HCT116 (cell line): Measurements from ENCODE around the gene PON3. TPM values are rescaled to one million over a fixed set of nuclear protein-coding genes. Genes with fewer than 3 reads are reported as not detected.

Experiments
- ATAC-seq: fragments of 200-7000 bp; cut with Tn5 transposase; 2 replicates; pipeline ENCODE4 v1.9.1; 2020; ENCODE audit warnings: mild to moderate bottlenecking, moderate library complexity
- BruUV-seq: library from RNA; stranded (reverse); fragments of 400-500 nt; replicated peaks from 2 replicates; lab custom pipeline; 2021; lab: Mats Ljungman, UMichigan
- CTCF ChIA-PET: fragments of 300-600 bp; sonication (Branson Sonifier 250); formaldehyde crosslinking; loops from one replicate; lab custom pipeline; 2021; ENCODE audit warnings: antibody characterized with exemption; lab: Charles Lee
- POLR2A ChIA-PET: fragments of 300-600, 350-600 bp; sonication (Branson Sonifier 250); formaldehyde crosslinking; loops from one replicate; lab custom pipeline; 2021; ENCODE audit warnings: antibody characterized with exemption; lab: Charles Lee
- RAD21 ChIA-PET, 2 experiments: fragments of 300-600 bp; sonication (Branson Sonifier 250); formaldehyde crosslinking; loops; one replicate each; lab custom pipeline; 2023; ENCODE audit warnings: low total read pairs in 2 of 2; ENCODE audit not compliant: uncharacterized antibody in 2 of 2, unreplicated experiment in 2 of 2, low non-redundant PET in 1 of 2; lab: Charles Lee
- DNase-seq: peaks from one replicate; pipeline ENCODE4 v3.0.0-alpha.2; 2010; ENCODE audit warnings: low read depth, low spot score
- H2AFZ ChIP-seq: fragments of 200-600 bp; shearing (Covaris generic), sonication (generic); 2 replicates; pipeline ENCODE4 v1.6.1; 2017; ENCODE audit warnings: low read depth, mixed run types, mixed read lengths, antibody characterized with exemption, low read length; ENCODE audit not compliant: poor library complexity, severe bottlenecking
- H3K27ac ChIP-seq: 2 replicates; pipeline ENCODE4 v1.5.1; 2012; ENCODE audit warnings: low read depth, low read length
- H3K27me3 ChIP-seq: fragments of 200-600 bp; sonication (generic); 2 replicates; pipeline ENCODE4 v1.6.1; 2016; ENCODE audit warnings: mixed run types, low read length, mixed read lengths; ENCODE audit not compliant: insufficient read depth
- H3K36me3 ChIP-seq, 2 experiments: fragments of 200-500 bp in 1 of 2; fragments of 200-600 bp in 1 of 2; sonication (Bioruptor generic) in 1 of 2; sonication (generic) in 1 of 2; 2 replicates each; pipeline versions ENCODE4 v1.5.1 to v1.6.1; 2014 to 2016; ENCODE audit warnings: low read length in 2 of 2, inconsistent platforms in 1 of 2, mixed read lengths in 1 of 2, mixed run types in 1 of 2; ENCODE audit not compliant: insufficient read depth in 2 of 2, control insufficient read depth in 1 of 2
- H3K4me1 ChIP-seq, 2 experiments: fragments of 200-600 bp in 1 of 2; sonication (generic) in 1 of 2; 2 replicates each; pipeline versions ENCODE4 v1.5.1 to v1.6.1; 2012 to 2017; ENCODE audit warnings: low read length in 2 of 2, inconsistent platforms in 1 of 2, mild to moderate bottlenecking in 1 of 2, mixed read lengths in 1 of 2, mixed run types in 1 of 2, moderate library complexity in 1 of 2; ENCODE audit not compliant: insufficient read depth in 2 of 2, control insufficient read depth in 1 of 2
- H3K4me2 ChIP-seq: fragments of 200-600 bp; sonication (generic); 2 replicates; pipeline ENCODE4 v1.6.1; 2017; ENCODE audit warnings: mixed run types, low read length, mixed read lengths
- H3K4me3 ChIP-seq, 2 experiments: fragments of 200-600 bp in 1 of 2; sonication (generic) in 1 of 2; replicated peaks in 1 of 2; 2 replicates each; pipeline ENCODE4 v1.5.1; 2011 to 2016; ENCODE audit warnings: low read length in 2 of 2, control low read depth in 1 of 2, low read depth in 1 of 2, mild to moderate bottlenecking in 1 of 2, mixed read lengths in 1 of 2, mixed run types in 1 of 2
- H3K79me2 ChIP-seq: fragments of 200-600 bp; sonication (generic); 2 replicates; pipeline ENCODE4 v1.6.1; 2017; ENCODE audit warnings: mild to moderate bottlenecking, mixed run types, low read length, moderate library complexity, mixed read lengths; ENCODE audit not compliant: insufficient read depth
- H3K9ac ChIP-seq: fragments of 200-600 bp; sonication (generic); 2 replicates; pipeline ENCODE4 v1.6.1; 2016; ENCODE audit warnings: low read length, mixed read lengths
- H3K9me2 ChIP-seq: fragments of 200-600 bp; sonication (generic), shearing (Covaris generic); 2 replicates; pipeline ENCODE4 v1.6.1; 2017; ENCODE audit warnings: mixed run types, mild to moderate bottlenecking, moderate library complexity; ENCODE audit not compliant: insufficient read depth
- H3K9me3 ChIP-seq, 2 experiments: fragments of 200-500 bp in 1 of 2; fragments of 200-600 bp in 1 of 2; sonication (Bioruptor generic) in 1 of 2; sonication (generic) in 1 of 2; 2 replicates each; pipeline ENCODE4 v1.6.1; 2014 to 2017; ENCODE audit warnings: low read length in 2 of 2, mixed read lengths in 2 of 2, inconsistent platforms in 1 of 2, low read depth in 1 of 2, mild to moderate bottlenecking in 1 of 2, mixed run types in 1 of 2, moderate library complexity in 1 of 2; ENCODE audit not compliant: control insufficient read depth in 1 of 2, insufficient read depth in 1 of 2
- H4K20me1 ChIP-seq: fragments of 200-600 bp; sonication (generic), shearing (Covaris generic); 2 replicates; pipeline ENCODE4 v1.6.1; 2017; ENCODE audit warnings: mixed run types, mild to moderate bottlenecking, moderate library complexity; ENCODE audit not compliant: insufficient read depth
- ATF3 ChIP-seq: IDR thresholded peaks from 2 replicates; pipeline ENCODE4 v1.6.1; 2012
- CEBPB ChIP-seq: IDR thresholded peaks from 2 replicates; pipeline ENCODE4 v1.6.1; 2012; ENCODE audit warnings: low read depth
- EGR1 ChIP-seq: IDR thresholded peaks from 2 replicates; pipeline ENCODE4 v1.6.1; 2012; ENCODE audit warnings: low read depth
- ELF1 ChIP-seq: IDR thresholded peaks from 2 replicates; pipeline ENCODE4 v1.6.1; 2012; ENCODE audit warnings: low read depth, borderline replicate concordance
- EZH2 ChIP-seq: fragments of 200-600 bp; sonication (generic); IDR thresholded peaks from 2 replicates; pipeline ENCODE4 v1.6.1; 2017; ENCODE audit warnings: antibody characterized with exemption, mixed run types
- EZH2phosphoT487 ChIP-seq: fragments of 200-600 bp; IDR thresholded peaks from 2 replicates; pipeline ENCODE4 v1.6.1; 2018; ENCODE audit warnings: antibody characterized with exemption, borderline replicate concordance
- FOSL1 ChIP-seq: IDR thresholded peaks from 2 replicates; pipeline ENCODE4 v1.6.1; 2012; ENCODE audit warnings: low read depth
- JUND ChIP-seq: IDR thresholded peaks from 2 replicates; pipeline ENCODE4 v1.6.1; 2012
- MAX ChIP-seq: IDR thresholded peaks from 2 replicates; pipeline ENCODE4 v1.6.1; 2012
- POLR2A ChIP-seq: IDR thresholded peaks from 2 replicates; pipeline ENCODE4 v1.7.0; 2011; ENCODE audit warnings: borderline replicate concordance; ENCODE audit not compliant: insufficient read depth, insufficient read length; ENCODE audit errors: extremely low read depth
- POLR2AphosphoS5 ChIP-seq: IDR thresholded peaks from 2 replicates; pipeline ENCODE4 v1.6.1; 2011; ENCODE audit warnings: mild to moderate bottlenecking, low read depth, low read length, moderate library complexity
- SIN3A ChIP-seq: IDR thresholded peaks from 2 replicates; pipeline ENCODE4 v1.6.1; 2012; ENCODE audit warnings: low read depth
- TCF7L2 ChIP-seq: IDR thresholded peaks from 2 replicates; pipeline ENCODE4 v1.7.0; 2011; ENCODE audit warnings: borderline replicate concordance, inconsistent platforms; ENCODE audit not compliant: insufficient read depth, insufficient read length; ENCODE audit errors: extremely low read depth
- YY1 ChIP-seq: IDR thresholded peaks from 2 replicates; pipeline ENCODE4 v1.6.1; 2011; ENCODE audit warnings: low read length, low read depth, moderate library complexity, mild to moderate bottlenecking; ENCODE audit not compliant: insufficient replicate concordance; ENCODE audit errors: extremely low read depth
- ZBTB33 ChIP-seq: IDR thresholded peaks from 2 replicates; pipeline ENCODE4 v1.6.1; 2011; ENCODE audit warnings: mild to moderate bottlenecking, low read length, moderate library complexity; ENCODE audit not compliant: insufficient replicate concordance; ENCODE audit errors: extremely low read depth
- ZNF274 ChIP-seq: fragments of 200-500 bp; sonication (Bioruptor generic); IDR thresholded peaks from 2 replicates; pipeline ENCODE4 v1.6.1; 2014; ENCODE audit warnings: mild to moderate bottlenecking, low read depth, low read length, inconsistent platforms
- intact Hi-C: fragments of 100-400 bp; cut with micrococcal nuclease; formaldehyde crosslinking; loops from 2 replicates; pipeline ENCODE4 v1.10.0; 2022
- total RNA-seq: library from RNA; stranded (reverse); gene quantifications from one replicate; pipeline ENCODE4 v1.2.1, GENCODE V29; 2021; ENCODE audit not compliant: unreplicated experiment

The PON3 gene
- total RNA-seq, 1 experiment from 2014 or later = 2.6 TPM

GRCh38 chr7:95324431-95324830 is 71.7 kb downstream of the PON3 start, which contains the start of gene PON1:
Gene PON1, minus strand, starts transcription at chr7:95324532. Its CDS starts 57 bp downstream, at chr7:95324475.
- TF ChIP-seq JUND (no peak), FOSL1 (no peak), ZNF274 (no peak), ZBTB33 (no peak)
- intact Hi-C loops = no loop called here
- H4K20me1 ChIP-seq = no peaks in the 10 kb centered on the region
- H3K4me3 ChIP-seq = no peak within 1 kb of the TSS
- no peaks in the 10 kb centered on the region for H3K9me2 ChIP-seq
- H3K4me2 ChIP-seq = no peak within 1 kb of the TSS
- no peaks in the 10 kb centered on the region for H3K79me2 ChIP-seq
- POLR2A ChIA-PET = no interaction called here
- ATAC-seq (no peak), DNase-seq (no peak)
- H2AFZ ChIP-seq = no peak within 1 kb of the TSS
- CTCF ChIA-PET = no interaction called here
- H3K4me1 ChIP-seq = no peaks in the 10 kb centered on the region
- no peaks in the 10 kb centered on the region for H3K36me3 ChIP-seq
- no peak within 1 kb of the TSS for H3K27ac ChIP-seq
- RAD21 ChIA-PET = no interaction called here
- H3K9ac ChIP-seq = no peak within 1 kb of the TSS
- no peaks in the 10 kb centered on the region for H3K9me3 ChIP-seq
- no TSS peak for BruUV-seq
- no peaks in the 10 kb centered on the region for H3K27me3 ChIP-seq

GRCh38 chr7:95323410-95324129 is 72.6 kb downstream of the PON3 start:
- H3K27ac ChIP-seq = no peak overlapping the region
- ChIA-PET CTCF (no interaction called here), POLR2A (no interaction called here), RAD21 (no interaction called here)
- BruUV-seq = no TSS peak
- H3K4me3 ChIP-seq = no peak overlapping the region
- H3K9me2 ChIP-seq = no peaks in the 10 kb centered on the region
- H2AFZ ChIP-seq = no peak overlapping the region
- intact Hi-C loops = no loop called here
- H4K20me1 ChIP-seq = no peaks in the 10 kb centered on the region
- H3K36me3 ChIP-seq = no peaks in the 10 kb centered on the region
- H3K27me3 ChIP-seq = no peaks in the 10 kb centered on the region
- no peak overlapping the region for H3K9ac ChIP-seq
- DNase-seq (no peak), ATAC-seq (no peak)
- H3K4me2 ChIP-seq = no peak overlapping the region
- H3K9me3 ChIP-seq = no peaks in the 10 kb centered on the region
- no peaks in the 10 kb centered on the region for H3K4me1 ChIP-seq
- H3K79me2 ChIP-seq = no peaks in the 10 kb centered on the region
- TF ChIP-seq ATF3 = no peak
- TF ChIP-seq EZH2 = no peak
- TF ChIP-seq EZH2phosphoT487 = no peak
- TF ChIP-seq JUND = no peak
- no peak for TF ChIP-seq EGR1
- TF ChIP-seq POLR2A = no peak
- TF ChIP-seq TCF7L2 = no peak
- TF ChIP-seq ZNF274 = no peak
- no peak for TF ChIP-seq YY1
- no peak for TF ChIP-seq MAX
- TF ChIP-seq CEBPB = no peak
- no peak for TF ChIP-seq SIN3A
- TF ChIP-seq POLR2AphosphoS5 = no peak
- no peak for TF ChIP-seq ELF1
